Tibial nerve (tissue), 3 donors: ENCODE data around the gene METTL18.

Experiments
- CTCF ChIP-seq, 5 experiments: fragments of 200-600 bp in 3 of 5; fragments of 450-650 bp in 2 of 5; sonication (generic) in 3 of 5; IDR thresholded peaks; one replicate each; pipeline ENCODE4 v1.5.1; 2016 to 2019; ENCODE audit warnings: antibody characterized with exemption in 5 of 5, mild to moderate bottlenecking in 3 of 5, moderate library complexity in 2 of 5
- POLR2A ChIP-seq, 2 donors: fragments of 450-650 bp; IDR thresholded peaks; one replicate each; pipeline ENCODE4 v1.6.1; 2017; ENCODE audit warnings: antibody characterized with exemption in 2 of 2, mild to moderate bottlenecking in 2 of 2, moderate library complexity in 2 of 2

GRCh38 chr1:169745015-169745861, 49.5 kb downstream of the METTL18 start:
- TF ChIP-seq CTCF (IDR thresholded peaks at IDR 0.05) (no peak), POLR2A (IDR thresholded peaks at IDR 0.05) (no peak)
